ENCODE results near the gene DTX1. TPM values are rescaled to one million over a fixed set of nuclear protein-coding genes. Genes with fewer than 3 reads are reported as not detected.

DTX1 gene
- total RNA-seq, 1 experiment from 2014 or later = 0.44 TPM

DNA sequence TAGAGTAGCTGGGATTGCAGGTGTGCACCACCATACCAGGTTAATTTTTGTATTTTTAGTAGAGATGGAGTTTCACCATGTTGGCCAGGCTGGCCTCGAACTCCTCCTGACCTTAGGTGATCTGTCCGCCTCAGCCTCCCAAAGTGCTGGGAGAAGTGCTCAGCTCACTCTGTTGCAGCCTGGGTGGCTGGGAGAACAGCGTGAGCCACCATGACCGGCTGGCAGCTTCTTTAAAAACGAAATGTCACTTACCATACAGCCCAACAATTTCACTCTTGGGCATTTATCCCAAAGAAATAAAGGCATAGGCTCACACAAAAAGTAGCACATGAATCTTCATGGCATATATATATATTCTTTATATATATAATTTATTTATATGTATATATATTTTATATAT, 88.3 kb downstream of the DTX1 start:
- in situ Hi-C loops (cut with HindIII; ENCODE audit: low pct_unique_long_range_greater_than_20kb, low sequenced_read_pairs) = no loop called here
- Histone ChIP-seq H3K27ac (ENCODE audit: low read length) (no peak overlapping the region), H3K27me3 (ENCODE audit: control insufficient read depth, insufficient read depth, low read length) (no peaks in the 10 kb centered on the region), H3K36me3 (ENCODE audit: control insufficient read depth, insufficient read depth, low read length) (no peaks in the 10 kb centered on the region), H3K4me3 (ENCODE audit: low read depth in 2 of 2, low read length in 2 of 2) (no peak overlapping the region), H3K4me1 (ENCODE audit: control insufficient read depth, insufficient read depth, low read length) (peaks cover 13% of the 10 kb centered on the region), H3K9me3 (ENCODE audit: control insufficient read depth, insufficient read depth, low read depth, low read length) (no peaks in the 10 kb centered on the region)
- BruUV-seq (replicated peaks) = no TSS peak
- intact Hi-C loops (cut with micrococcal nuclease; ENCODE audit: unreplicated experiment) = no loop called here
- CTCF ChIA-PET = no interaction called here
- ATAC-seq (no peak), DNase-seq (ENCODE audit: low read depth, low spot score) (no peak)
- TF ChIP-seq POLR2AphosphoS5 (IDR thresholded peaks at IDR 0.05; ENCODE audit: low read depth, low read length) = no peak
- no peak for TF ChIP-seq TCF7L2 (IDR thresholded peaks at IDR 0.05; ENCODE audit: low read depth, low read length)
- TF ChIP-seq, protein P1, sequence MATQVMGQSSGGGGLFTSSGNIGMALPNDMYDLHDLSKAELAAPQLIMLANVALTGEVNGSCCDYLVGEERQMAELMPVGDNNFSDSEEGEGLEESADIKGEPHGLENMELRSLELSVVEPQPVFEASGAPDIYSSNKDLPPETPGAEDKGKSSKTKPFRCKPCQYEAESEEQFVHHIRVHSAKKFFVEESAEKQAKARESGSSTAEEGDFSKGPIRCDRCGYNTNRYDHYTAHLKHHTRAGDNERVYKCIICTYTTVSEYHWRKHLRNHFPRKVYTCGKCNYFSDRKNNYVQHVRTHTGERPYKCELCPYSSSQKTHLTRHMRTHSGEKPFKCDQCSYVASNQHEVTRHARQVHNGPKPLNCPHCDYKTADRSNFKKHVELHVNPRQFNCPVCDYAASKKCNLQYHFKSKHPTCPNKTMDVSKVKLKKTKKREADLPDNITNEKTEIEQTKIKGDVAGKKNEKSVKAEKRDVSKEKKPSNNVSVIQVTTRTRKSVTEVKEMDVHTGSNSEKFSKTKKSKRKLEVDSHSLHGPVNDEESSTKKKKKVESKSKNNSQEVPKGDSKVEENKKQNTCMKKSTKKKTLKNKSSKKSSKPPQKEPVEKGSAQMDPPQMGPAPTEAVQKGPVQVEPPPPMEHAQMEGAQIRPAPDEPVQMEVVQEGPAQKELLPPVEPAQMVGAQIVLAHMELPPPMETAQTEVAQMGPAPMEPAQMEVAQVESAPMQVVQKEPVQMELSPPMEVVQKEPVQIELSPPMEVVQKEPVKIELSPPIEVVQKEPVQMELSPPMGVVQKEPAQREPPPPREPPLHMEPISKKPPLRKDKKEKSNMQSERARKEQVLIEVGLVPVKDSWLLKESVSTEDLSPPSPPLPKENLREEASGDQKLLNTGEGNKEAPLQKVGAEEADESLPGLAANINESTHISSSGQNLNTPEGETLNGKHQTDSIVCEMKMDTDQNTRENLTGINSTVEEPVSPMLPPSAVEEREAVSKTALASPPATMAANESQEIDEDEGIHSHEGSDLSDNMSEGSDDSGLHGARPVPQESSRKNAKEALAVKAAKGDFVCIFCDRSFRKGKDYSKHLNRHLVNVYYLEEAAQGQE (IDR thresholded peaks at IDR 0.05; ENCODE audit: insufficient read depth in 1 of 2, low read depth in 2 of 2, low read length in 1 of 2) = no peak
- TF ChIP-seq, protein P2, sequence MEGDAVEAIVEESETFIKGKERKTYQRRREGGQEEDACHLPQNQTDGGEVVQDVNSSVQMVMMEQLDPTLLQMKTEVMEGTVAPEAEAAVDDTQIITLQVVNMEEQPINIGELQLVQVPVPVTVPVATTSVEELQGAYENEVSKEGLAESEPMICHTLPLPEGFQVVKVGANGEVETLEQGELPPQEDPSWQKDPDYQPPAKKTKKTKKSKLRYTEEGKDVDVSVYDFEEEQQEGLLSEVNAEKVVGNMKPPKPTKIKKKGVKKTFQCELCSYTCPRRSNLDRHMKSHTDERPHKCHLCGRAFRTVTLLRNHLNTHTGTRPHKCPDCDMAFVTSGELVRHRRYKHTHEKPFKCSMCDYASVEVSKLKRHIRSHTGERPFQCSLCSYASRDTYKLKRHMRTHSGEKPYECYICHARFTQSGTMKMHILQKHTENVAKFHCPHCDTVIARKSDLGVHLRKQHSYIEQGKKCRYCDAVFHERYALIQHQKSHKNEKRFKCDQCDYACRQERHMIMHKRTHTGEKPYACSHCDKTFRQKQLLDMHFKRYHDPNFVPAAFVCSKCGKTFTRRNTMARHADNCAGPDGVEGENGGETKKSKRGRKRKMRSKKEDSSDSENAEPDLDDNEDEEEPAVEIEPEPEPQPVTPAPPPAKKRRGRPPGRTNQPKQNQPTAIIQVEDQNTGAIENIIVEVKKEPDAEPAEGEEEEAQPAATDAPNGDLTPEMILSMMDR (IDR thresholded peaks at IDR 0.05) = no peak
- TF ChIP-seq SIN3A (IDR thresholded peaks at IDR 0.05; ENCODE audit: borderline replicate concordance, insufficient read depth, low read depth, low read length) = no peak
- POLR2A ChIA-PET = no interaction called here

DNA sequence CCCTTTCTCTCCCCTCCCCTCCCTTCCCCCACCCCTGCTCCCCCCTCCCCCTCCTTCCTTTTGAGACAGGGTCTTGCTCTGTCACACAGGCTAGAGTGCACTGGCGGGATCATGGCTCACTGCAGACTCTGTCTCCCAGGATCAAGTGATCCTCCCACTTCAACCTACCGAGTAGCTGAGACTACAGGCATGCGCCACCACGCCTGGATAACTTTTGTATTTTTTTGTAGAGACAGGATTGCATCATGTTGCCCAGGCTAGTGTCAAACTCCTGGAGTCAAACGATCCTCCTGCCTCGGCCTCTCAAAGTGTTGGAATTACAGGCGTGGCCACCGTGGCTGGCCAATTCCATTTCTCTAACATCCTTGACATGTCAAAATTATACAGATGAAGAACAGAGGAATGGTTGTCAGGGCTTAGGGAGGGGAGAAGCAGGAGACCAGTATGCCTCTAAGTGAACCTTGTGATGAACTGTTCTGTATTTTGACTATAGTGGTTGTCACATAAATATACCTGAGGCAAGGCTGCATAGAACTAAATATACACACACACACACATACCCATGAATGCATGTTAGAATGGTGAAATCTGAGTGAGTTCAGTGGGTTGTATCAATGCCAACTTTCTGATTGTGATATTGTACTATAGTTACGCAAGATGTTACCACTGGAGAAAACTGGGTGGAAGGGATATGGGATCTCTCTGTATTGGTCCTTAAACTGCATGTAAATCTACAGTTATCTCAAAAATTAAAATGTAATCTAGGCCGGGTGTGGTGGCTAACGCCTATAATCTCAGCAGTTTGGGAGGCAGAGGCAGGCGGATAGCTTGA, 89.4 kb downstream of the DTX1 start:
- CTCF ChIA-PET = no interaction called here
- Histone ChIP-seq H3K27ac (ENCODE audit: low read length) (no peak overlapping the region), H3K27me3 (ENCODE audit: control insufficient read depth, insufficient read depth, low read length) (no peaks in the 10 kb centered on the region), H3K9me3 (ENCODE audit: control insufficient read depth, insufficient read depth, low read depth, low read length) (no peaks in the 10 kb centered on the region), H3K36me3 (ENCODE audit: control insufficient read depth, insufficient read depth, low read length) (no peaks in the 10 kb centered on the region), H3K4me3 (ENCODE audit: low read depth in 2 of 2, low read length in 2 of 2) (no peak overlapping the region), H3K4me1 (ENCODE audit: control insufficient read depth, insufficient read depth, low read length) (peaks cover 17% of the 10 kb centered on the region)
- no peak for DNase-seq (ENCODE audit: low read depth, low spot score)
- TF ChIP-seq TCF7L2 (IDR thresholded peaks at IDR 0.05; ENCODE audit: low read depth, low read length) = no peak
- no peak for TF ChIP-seq SIN3A (IDR thresholded peaks at IDR 0.05; ENCODE audit: borderline replicate concordance, insufficient read depth, low read depth, low read length)
- no peak for TF ChIP-seq POLR2AphosphoS5 (IDR thresholded peaks at IDR 0.05; ENCODE audit: low read depth, low read length)
- TF ChIP-seq, protein P2 (IDR thresholded peaks at IDR 0.05) = no peak
- TF ChIP-seq, protein P1 (IDR thresholded peaks at IDR 0.05; ENCODE audit: insufficient read depth in 1 of 2, low read depth in 2 of 2, low read length in 1 of 2) = no peak
- no peak for ATAC-seq
- POLR2A ChIA-PET = no interaction called here
- intact Hi-C loops (cut with micrococcal nuclease; ENCODE audit: unreplicated experiment) = no loop called here
- no TSS peak for BruUV-seq (replicated peaks)
- in situ Hi-C loops (cut with HindIII; ENCODE audit: low pct_unique_long_range_greater_than_20kb, low sequenced_read_pairs) = no loop called here
